HG03558 (cell line): ENCODE results near the gene EIF2B1.
A peak's percentile ranks its signal among the peaks of the same experiment; 100 is the strongest.
"Not testable (repeated sequence)": the region's sequence is repeated elsewhere in the genome, so short reads cannot be mapped to it uniquely, and the experiment has no call there.

ENCODE experiments used
- ATAC-seq: cut with Tn5 transposase; IDR thresholded peaks from one replicate; pipeline ENCODE4 v1.9.1; 2021; ENCODE audit warnings: moderate number of reproducible peaks; ENCODE audit not compliant: unreplicated experiment; ENCODE audit errors: extremely low read depth

EIF2B1 gene

DNA sequence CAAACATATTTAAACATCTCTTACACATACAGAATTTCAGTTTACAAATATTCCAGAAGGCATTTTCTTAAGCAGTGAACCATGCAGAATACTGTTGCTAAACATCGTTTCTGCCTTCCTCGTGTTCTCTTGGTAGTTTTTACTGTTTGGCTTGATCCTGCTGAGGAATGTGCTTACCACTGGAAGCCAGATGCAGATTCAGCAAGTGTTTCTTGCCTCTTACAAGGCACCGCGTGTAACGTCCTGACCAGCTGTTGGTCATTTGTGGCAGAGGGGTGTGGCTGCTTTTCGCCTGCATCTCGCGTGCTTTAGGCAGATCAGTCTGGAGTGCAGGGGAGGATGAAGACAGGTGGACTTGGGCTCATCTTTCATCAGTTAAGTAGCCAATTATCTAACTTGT lies 12.4 kb downstream of the EIF2B1 start:
- no peak for ATAC-seq

DNA sequence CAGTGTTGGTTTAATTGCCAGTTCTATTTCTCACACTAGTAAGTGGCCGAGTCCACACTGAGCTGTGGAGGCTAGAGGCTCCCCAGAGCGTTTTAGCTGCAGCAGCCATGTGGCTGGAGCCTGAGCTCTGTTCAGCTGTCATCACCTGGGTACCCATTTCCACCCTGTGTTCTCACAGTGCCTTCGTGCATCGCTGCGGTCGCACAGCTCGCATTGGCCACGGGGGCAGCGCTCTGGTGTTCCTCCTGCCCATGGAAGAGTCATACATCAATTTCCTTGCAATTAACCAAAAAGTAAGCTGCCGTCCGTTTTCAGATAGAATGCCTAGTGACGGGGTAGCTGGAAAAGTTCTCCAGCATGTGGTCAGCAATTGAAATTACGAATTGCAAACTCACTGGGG lies 15.9 kb downstream of the EIF2B1 start:
- ATAC-seq, result no peak

DNA sequence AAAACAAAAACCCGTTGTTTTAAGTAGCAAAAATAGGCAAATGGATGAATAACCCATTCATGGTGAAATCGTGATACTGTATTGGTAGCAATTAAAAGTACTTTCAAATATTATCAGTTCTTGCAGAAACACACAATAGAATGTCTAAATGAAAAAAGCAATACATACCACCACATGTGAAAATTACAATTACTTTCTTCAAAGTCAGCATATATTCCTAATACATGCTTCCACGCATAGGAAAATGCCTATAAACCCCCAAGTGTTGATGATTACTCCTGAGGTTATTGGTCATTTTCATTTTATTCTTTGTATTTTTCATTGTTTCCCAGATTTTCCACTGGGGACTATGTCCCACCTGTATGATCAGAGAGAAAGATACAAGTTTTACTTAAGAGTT lies 16.3 kb downstream of the EIF2B1 start:
- no peak for ATAC-seq

DNA sequence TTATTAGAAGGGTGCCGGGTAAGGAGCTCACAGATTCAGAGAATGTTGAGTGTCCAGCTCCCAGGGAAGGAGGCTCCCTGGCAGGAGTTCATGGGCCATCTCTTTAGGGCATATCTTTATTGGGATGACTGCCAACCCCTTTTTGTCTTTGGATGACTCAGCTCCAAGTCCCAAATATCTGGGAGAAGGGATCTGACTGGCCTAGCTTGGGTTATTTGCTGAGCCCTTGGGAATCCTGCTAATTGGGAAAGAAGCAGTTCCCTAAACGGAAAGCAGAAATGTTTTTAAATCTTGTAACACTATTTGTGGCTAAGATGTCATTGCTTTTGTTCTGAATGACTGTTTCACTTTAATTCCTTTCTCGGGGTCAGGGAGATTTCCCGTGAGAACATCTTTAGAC lies 19.0 kb downstream of the EIF2B1 start:
- ATAC-seq, result no peak

DNA sequence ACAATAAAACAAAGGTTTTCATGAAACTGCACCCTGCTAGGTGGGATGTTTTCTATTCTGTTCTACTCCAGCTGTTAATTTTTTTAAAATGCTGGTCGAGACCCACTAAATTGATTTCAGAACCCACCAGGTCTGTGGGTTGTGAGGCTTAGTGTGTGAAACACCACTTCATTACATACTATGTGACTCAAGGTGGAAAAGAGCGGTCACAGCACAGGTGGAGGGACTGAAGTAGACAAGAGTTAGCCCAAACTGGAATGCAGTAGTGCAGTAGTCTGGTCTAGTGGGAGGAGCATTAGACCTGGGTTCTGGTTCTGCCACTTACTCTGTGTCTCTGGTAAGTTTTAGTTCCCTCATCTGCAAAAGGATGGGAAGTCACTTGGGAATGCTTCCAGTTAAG lies 19.4 kb downstream of the EIF2B1 start:
- ATAC-seq, result no peak

DNA sequence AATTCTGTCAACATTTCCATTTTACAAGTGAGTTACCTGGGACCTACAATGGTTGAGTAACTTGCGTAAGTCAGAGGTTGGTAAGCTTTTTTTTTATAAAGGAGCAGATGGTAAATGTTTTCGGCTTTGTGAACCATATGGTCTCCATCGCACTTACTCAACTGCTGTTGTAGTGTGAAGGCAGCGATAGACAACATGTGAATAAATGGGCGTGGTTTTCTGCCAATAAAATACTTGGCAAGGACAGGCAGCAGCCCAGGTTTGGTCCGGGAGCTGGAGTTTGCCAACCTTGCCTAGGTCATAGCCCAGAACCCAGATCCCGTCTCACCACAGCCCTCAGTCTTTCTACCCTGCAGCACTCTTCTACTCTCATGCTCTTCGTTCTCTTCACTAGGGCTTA lies 25.3 kb downstream of the EIF2B1 start:
- no peak for ATAC-seq

DNA sequence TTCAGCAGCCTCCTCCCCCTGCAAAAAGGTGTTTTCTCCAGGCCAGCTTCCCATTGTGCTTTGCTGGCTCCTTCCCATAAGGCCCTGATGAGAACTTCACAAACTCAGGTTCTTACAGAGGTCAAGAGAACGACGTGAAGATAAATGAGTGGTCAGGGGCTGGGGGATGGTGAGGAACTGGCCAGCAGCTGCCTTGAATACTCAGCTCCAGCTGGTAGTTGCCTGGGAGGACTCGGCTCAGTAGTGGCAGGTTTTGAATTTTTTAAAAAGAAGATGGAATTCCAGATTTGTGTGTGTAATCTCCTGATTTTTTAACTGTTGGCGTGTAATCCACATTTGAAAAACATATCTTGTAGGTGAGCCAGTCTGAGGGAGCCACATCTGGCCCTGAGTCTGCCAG lies 25.7 kb downstream of the EIF2B1 start:
- ATAC-seq, result no peak

DNA sequence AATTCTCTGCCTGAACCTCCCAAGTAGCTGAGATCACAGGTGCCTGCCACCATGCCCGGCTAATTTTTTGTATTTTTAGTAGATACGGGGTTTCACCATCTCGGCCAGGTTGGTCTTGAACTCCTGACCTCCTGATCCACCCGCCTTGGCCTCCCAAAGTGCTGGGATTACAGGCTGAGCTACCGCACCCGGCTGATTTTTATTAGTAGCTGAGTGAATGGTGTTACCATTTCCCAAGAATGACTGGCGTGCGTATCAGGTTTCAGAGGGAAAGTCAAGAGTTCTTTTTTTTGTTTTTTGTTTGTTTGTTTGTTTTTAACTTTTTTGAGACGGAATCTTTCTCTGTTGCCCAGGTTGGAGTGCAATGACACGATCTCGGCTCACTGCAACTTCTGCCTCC lies 30.0 kb downstream of the EIF2B1 start:
- ATAC-seq, result not testable (repeated sequence)

DNA sequence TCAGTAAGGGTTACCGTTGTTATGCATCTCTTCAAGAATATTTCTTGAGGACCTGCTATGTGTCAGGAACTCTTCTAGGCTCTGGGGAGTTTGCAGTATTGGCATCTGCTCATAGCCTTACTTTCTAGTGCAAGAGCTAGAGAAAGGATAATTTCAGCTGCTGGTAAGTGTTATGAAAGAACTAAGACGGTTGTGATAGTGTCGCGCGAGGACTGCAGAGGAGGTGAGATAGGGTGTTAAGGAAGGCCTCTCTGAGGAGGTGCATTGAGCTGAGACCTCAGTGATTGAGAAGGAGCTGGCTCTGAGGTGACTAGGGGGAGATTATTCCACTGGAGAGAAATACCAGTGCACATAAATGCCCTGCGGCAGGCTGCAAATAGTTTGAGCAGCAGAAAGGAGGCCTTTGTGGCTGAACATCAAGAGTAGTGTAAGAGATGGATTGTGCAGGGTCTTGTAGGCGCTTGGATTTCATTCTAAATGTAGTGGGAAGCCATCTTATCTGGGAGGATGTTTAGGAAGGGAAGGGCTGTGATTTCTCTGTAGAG lies 30.8 kb downstream of the EIF2B1 start:
- no peak for ATAC-seq

DNA sequence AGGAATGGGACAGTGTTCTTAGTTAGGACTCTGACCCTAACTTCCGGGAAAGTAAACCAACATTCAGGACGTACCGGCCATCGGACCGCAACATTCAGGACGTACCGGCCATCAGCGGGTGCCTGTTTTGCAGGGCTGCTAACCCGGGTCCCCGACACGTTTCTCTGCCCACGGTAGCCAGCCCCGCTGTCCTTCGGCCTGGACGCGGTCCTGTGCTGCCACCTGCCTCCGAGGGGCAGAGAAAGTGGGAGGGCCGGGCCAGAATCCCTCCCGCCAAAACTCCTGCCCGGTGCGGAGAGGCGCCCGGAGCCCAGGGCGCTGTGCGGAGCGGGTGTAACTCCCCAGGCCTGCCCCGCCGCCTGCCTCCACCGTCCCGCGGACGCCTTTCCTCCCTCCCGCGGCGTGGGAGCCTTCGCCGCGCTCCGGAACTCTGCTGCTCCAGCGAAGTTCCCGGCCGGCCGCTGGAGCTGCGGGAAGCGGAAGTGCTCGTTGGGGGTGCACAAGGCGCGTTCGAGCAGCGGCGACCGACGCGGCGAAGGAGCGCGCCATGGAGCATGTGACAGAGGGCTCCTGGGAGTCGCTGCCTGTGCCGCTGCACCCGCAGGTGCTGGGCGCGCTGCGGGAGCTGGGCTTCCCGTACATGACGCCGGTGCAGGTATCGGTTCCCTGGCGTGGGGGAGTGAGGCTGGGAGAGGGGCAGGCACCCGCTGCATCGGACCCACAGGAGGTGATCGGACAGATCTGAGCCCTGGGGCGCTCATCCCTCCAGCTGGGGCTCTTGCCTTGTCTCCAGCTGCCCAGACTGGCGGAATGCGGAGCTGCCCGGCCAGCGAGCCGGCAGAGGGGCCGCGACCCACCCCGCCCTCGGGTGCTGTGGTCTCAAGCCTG lies 31.6 kb downstream of the EIF2B1 start, which contains the start of gene DDX55:
TSS of gene DDX55 (plus strand) at position 498 of the 888 bp plus-strand sequence. CDS start at position 548, 50 bp downstream.
- ATAC-seq, result peak; percentile 57

DNA sequence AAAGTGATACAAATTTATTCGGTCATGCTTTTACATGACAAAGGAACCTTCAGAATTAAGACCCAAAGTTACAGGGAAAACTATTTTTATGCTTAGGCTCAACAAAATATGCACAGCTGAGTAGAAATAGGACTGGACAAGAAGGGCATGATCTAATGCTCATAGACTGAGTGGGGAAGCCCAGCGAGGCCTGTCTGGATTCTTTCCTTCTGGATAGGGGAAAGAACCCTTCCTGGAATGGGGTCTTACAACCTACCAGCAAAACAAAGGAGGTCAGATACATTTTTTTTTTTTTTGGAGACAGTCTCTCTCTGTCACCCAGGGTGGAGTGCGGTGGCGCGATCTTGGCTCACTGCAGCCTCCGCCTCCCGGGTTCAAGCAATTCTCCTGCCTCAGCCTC lies 33.8 kb downstream of the EIF2B1 start:
- ATAC-seq, result no peak

DNA sequence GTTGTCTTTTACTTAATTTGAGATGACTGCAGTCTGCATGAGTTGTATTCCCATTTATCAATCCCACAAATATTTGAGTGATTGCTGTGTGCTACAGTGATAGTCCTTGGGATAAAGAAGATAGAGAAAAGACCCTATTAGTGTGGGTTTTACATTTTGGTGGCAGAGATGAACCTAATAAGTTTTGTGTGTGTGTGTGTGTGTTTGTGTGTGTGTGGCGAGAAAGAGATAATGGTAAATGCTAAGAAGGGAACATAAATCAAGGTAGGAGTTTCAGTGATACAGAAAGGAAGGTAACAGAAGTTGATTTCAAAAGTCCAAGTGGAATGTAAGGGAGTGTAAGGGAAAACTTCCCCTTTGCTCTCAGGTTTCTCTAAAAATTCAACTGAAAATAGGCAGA lies 34.2 kb downstream of the EIF2B1 start:
- ATAC-seq, result no peak

DNA sequence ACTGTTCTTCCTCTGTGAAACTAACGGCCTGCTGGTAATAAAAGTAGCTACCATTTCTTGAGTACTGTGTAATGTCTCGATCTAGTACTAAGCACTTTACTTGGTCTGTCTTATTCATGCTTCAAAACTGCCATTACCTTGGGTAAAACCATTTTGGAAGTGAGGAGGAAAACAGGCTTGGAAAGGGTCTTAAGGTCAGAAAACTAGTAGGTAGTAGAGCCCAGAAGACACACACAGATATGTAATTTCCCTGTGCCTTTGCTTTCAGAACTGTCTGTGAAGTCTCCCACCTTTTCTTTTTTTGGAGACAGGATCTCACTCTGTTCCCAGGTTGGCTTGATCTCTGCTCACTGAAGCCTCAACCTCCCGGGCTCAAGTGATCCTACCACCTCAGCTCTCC lies 35.0 kb downstream of the EIF2B1 start:
- no peak for ATAC-seq

DNA sequence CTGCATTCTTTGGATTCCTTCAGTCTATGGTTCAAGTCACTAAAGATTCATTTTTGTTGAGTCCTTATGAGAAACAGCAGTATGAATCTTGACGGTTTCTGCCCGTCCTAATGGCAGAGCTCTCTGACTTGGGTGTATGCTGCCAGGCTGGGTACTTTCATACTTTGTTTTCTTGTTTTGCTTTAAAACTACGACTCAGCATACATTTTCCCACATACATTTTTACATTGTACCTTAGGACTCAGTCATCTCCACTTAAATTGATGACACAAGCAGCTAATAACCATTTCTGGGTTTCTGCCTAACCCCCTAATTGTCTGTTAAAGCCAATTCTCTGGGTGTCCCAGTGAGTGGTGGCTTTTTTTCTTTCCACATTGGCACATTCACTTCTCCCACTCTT lies 36.4 kb downstream of the EIF2B1 start:
- ATAC-seq, result no peak

DNA sequence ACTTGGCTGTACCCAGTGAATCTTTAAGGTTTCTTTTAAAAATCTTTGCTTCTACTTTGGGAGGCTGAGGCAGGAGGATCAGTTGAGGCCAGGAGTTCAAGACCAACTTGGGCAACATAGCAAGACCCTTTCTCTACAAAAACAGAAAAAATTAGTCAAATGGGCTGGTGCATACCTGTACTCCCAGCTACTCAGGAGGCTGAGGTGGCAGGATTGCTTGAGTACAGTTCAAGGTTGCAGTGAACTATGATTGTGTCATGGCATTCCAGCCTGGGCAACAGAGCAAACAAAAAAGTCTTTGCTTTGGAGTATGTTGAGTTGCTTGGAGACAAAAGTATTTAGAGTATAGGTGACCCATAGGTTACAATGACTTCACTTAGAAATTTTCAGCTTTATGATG lies 37.8 kb downstream of the EIF2B1 start:
- ATAC-seq, result no peak

DNA sequence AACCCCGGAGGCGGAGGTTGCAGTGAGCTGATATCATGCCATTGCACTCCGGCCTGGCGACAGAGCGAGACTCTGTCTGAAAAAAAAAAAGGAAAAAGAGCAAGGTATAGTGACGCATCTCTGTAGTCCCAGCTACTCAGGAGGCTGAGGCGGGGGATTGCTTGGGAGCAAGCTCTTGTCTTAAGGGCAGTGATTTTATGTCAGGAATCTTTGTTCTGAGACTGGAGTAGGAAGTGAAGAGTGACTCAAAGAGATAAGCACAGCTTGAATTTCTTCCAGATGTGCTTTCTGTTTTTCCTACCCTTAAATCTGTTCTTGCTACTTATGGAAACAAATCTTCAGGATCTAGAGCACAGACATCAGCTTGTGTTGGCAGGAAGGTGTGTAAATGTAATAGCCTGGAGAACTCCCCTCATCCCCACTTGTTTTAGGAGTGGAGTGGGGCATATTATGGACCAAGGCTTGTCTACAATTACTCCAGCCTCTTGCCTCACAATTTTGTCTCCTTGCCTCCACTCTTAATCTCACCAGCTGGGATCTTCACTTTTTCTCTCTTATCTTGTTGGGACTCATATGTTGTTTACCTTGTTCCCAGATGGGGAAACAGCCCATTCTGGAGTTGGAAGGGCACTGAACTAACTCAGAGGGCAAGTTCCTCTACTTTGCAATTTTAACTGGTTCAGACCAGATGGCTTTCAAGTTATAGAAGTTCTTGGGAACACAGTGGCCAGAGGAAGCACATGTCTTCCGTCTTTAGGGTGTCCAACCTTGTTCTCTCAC lies 41.6 kb downstream of the EIF2B1 start:
- ATAC-seq, result no peak

DNA sequence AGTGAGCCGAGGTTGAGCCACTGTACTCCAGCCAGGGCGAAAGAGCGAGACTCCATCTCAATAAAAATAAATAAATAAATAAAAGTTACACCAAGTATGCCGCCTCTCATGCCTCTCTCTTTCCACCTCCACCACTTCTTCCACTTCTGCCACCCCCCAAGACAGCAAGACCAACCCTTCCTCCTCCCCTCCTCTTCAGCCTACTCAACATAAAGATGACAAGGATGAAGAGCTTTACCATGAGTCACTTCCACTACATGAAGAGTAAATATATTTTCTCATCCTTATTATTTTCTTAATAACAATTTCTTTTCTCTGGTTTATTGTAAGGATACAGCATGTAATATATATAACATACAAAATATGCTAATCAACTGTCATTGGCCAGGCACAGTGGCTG lies 52.7 kb downstream of the EIF2B1 start:
- ATAC-seq, result no peak

DNA sequence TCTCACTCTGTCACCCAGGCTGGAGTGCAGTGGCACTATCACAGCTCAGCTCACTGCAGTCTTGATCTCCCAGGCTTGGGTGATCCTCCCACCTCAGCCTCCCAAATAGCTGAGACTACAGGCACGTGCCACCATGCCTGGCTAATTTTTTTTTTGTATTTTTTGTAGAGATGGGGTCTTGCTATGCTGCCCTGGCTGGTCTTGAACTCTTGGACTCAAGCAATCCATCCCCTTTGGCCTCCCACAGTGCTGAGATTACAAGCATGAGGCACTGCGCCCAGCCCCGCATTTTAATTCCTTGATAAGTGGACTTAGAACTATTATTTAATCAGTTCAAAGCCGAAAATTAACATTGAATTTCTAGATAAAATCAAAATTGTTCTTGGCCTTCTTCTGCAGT lies 54.7 kb downstream of the EIF2B1 start:
- not testable (repeated sequence) for ATAC-seq

DNA sequence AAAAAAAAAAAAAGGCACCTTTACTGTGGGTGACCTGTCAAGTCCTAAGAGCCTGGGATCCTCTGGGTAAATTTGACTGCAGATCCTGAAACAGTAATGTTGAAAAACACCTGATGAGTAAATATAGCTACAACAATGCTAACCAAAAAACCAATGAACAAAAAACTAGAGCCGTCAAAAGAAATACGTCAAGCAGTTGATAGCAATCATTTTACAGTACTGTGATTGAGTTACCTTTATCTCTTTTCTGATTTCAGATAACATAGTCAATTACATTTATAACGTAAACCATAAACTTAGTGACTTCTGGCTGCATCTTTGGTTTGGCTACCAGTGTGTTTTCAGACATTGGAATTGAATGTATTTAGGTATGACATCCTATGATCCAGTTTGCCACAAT lies 55.2 kb downstream of the EIF2B1 start:
- no peak for ATAC-seq

DNA sequence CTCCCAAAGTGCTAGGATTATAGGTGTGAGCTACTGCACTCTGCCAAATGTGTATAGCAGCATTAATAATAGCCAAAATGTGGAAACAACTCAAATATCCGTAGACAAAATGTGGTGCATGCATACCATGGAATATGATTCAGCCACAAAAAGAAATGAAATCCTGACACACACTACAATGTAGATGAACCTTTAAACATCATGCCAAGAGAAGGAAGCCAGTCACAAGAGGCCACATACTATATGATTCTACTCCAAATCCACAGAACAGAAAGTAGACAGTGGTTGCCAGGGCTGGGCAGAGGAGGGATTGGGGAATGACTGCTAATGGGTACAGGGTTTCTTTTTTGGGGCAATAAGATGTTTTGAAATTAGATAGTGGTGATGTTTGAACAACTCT lies 56.9 kb downstream of the EIF2B1 start:
- no peak for ATAC-seq

DNA sequence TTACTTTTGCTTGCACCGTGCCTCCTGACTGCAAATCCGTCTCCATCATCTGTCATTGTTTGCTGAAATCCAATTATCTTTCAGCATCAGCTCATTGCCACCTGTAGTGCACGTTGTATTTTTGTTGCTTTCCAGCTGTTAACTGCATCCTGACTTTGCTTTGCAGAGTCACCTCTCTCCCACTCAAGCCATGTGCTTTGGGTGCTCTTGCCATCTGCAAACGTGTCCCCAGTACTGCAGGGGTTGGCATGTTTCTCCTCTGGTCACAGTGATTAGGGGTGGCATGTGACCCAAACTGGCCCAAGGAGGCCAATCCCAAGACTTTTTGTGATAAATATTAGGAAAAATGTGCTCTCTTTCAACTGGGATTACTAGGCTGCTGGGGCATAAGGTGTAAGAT lies 59.6 kb downstream of the EIF2B1 start:
- no peak for ATAC-seq
